Measurements from ENCODE around the gene LAD1.

LAD1 gene

DNA sequence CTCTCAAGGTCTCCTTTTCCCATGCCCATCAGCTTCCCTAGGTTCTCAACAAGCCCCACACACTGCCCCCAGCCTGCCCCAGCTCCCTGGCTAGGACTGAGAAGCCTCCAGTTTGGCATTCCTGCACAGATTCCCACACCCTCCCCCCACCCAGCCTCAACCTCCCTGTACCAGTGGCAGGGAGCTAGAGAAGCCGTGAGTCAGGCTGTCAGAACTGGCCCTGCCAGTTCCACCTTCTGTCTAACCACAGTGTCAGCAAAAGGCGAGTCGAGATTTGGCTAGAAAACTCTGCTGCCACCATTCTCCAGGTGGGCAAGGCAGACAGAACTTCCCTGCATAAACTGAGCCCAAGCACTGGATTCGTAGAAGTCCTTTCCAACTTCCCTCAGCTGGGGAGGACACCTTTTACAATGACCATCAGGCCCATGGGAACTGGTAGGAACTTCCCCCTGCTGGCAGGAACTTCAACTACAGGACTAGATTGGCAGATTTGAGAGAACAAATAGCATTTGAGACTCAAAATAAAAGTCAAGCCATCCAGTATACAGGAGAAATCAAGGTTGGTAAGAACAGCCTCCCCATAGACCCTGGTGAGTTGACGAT, 52.7 kb downstream of the LAD1 start:
- no peak for DNase-seq

DNA sequence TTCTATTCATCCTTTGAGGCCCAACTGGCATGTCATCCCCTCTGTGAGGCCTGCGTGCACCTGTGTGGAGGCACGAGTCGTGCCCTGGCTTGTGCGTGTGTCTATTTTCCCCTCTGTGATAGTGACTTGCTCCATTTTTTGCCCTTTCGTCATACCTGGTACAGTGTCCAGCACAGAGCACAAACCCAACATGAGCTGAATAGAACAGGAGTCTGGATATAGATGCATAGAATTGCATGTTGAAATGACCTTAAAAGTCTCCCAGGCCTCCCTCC, 54.1 kb downstream of the LAD1 start:
- no peak for DNase-seq

DNA sequence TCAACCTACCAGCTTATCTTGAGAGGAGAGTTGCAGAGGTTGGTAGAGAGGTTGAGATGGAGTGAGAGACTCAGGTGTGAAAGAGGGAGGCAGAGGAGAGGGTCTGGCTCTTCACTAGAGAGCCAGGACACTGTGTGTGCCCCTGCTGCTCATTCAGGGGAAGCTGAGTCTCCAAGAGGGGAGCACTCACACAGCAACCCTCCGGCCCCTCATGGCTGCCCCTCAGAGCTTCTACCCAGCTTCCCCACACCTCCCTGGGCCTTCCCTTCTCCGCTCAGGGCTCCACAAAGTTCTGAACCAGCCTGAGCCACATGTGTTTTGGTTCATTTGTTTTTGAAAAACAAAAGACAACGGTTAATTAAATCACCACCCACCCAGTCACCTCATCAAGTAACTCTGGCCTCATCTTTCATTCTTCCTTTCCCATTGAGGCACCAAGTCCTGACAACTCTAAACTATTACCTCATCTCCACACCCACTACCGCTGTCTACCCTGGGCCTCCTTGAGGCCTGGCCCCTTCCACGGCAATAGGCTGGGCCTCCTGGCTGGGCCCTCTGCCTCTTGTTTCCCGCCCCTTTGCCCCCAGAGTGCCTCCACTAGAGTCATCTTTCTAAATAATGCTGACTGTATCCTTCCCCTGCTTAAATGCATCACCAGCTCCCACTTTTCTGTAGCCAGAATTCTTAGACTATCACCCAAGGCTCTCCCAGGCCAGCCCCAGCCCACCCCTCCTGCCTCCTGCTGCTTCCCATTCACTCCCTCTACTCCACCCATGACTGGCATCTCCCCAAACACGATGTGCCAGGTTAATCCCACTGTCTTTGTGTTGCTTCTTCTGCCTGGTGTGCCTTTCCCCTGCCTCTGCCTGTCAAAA, 54.7 kb downstream of the LAD1 start:
- no peak for DNase-seq

DNA sequence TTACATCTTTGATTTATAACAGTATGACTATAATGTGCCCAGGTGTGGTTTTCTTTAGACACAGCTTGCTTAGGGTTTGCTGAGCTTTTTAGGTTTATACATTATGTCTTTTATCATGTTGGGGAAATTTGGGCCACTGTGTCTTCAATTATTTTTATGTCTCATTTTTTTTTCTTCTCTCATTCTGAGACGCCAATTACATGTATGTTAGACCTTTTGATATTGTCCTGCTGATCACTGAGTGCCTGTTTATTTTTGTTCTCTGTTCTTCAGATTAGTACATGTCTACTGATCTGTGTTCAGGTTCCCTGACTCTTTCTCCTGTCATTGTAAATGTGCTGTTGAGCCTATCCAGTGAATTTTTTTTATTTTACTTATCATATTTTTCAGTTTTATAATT, 57.7 kb downstream of the LAD1 start:
- DNase-seq = no peak

DNA sequence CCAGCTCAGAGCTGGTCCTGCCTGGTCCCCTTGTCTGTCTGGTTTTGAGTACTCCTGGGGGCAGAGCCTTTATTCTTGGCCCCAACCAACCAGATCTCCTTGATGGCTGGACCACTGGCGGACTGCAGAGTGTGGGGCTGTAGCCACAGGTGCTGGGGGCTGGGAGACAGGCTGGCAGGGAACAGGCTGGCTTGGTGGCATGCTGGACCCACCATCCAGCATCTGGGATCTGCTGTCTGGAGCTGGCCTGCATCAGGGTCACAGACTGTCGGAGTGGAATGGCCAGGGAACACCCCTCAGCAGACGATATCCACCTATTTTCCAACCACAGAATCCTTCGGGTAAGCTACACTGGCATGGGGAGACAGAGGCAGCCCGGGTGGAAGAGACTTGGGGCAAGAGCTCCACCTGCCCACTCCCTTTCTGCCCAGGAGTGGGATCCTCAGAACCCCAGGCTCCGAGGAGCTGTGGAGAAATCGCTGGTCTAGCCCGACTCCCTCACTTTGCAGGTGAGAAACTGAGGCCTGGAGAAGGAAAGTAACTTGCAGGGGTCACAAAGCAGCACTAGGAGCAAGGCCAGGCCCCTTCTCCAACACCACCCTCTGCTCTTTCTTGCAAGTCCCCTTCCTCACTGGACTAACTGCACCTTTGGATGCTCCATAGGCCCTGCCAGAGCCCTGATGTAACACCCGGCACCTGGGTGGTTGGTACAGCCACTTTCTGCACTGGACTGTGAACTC, 62.2 kb downstream of the LAD1 start:
- no peak for DNase-seq

DNA sequence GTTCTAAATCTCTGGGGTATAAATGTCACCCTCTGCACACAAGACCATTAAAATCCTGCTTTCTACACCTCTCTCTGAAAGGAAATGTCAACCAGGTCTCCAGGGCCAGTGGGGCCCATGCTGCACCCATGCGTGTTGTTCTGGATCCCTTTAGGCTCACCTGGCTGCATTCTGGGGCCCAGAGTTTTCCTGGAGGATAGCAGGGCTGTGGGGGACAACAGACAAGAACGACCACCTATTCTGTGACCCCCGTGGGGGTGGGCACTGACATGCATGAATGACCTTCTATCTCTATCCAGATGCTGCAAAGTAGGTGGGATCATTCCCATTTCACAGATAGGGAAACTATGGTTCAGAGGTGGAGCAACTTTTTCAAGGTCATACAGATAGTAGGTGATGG, 63.2 kb downstream of the LAD1 start:
- DNase-seq = no peak

DNA sequence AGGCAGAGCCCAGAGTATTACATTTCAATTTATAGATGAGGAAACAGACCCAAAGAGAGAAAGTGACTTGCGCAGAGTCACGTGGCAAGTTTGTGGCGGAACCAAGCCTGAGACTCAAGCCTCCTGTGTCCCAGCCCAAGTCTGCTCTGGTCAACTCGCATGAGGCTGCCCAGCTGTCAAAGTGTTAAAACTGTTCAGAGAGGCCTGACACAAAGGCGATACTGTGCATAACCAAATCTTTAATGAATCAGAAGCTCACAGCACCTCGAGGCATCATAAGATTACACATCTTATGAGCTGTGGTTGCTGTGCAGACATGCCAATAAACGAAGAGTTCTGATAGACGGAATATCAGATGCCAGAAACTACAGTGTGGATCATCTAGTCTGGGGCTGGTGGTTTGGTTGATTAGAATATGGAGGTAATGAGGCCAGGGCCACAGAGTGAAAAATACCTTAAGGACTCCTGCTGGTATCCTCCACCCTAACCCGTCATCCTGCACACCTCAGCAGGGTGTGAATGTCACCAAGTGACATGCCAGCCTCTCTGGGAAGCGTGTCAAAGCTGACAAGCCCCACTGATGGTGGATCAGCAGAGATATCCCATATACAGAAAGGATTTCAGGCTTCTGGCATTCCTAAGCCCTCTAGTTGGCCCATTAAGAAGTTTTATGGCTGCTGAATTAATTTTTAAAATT, 63.8 kb downstream of the LAD1 start:
- no peak for DNase-seq

DNA sequence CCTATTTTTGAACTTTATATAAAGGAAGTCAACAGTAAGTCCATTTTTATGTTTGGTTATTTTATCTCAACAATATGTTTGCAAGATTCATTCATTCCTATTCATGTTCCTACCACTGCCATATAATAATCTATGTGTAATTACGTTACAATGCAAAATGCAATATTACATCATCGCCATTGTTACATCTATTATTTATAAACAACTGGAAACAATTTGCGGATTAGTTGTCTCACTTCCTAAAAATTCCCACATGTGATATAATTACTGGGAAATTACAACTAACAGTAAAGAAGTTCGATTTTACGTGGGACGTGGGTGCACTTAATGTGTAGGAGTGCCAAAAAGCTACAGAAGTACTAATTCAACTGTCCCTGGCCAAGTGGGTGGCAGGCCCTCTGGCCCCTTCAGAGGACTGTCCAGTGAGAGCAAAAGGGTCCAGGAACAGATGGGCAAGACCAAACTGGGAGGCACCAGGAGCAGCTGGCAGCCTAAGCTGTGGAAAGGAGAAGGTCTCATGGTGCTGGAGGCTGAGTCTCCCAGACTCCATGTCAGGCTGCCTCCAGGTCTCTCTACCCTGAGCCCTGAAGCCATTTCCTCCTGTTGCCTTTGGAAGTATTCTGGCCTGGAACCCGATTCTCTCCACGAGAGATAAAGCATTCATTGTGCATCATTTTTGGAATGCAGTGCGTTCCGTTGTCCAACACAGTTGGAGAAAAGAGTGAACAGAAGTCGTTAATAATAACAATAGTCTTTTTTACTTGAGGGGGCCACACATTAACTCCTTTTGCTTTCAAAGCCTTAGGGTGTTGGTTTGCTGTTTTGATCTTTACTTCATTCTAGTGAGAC, 64.6 kb downstream of the LAD1 start:
- DNase-seq = no peak

DNA sequence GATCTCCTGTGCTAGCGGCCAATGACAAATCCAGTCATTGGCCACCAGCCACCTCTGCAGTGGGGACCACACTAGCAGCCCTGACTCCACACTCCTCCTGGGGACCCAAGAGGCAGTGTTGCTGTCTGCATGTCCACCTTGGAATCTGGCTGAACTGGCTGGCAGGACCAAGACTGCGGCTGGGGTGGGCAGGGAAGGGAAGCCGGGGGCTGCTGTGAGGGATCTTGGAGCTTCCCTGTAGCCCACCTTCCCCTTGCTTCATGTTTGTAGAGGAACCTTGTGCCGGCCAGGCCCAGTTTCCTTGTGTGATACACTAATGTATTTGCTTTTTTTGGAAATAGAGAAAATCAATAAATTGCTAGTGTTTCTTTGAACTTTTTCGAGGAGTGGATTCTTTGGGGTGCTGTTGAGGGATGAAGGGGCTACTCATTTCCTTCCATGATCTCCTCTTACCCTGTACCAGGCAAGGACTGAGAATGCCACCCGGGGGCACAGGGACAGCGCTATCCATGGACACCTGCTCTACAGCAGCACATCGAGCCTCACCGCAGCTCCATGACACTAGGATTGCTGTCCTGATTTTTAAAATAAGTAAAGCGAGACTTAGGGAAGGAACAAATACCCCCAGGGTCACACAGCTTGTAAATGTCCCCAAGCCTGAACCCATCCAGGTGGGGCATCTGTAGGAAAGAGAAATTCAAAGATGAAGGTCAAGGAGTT, 66.3 kb downstream of the LAD1 start:
- no peak for DNase-seq

DNA sequence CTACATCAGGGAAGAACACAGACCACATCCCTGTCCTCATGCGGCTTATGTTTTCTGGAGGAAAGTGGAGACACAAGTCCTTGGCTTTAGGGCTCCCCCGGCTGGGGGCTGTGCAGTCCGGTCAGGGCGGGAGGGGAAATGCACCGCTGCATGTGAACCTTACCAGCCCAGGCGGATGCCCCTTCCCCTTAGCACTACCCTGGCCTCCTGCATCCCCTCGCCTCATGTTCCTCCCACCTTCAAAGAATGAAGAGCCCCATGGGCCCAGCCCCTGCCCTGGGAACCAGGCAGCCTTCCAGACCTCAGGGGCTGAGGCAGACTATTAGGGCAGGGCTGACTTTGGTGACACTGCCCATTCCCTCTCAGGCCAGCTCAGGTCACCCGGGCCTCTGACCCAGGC, 67.1 kb downstream of the LAD1 start:
- DNase-seq = no peak

DNA sequence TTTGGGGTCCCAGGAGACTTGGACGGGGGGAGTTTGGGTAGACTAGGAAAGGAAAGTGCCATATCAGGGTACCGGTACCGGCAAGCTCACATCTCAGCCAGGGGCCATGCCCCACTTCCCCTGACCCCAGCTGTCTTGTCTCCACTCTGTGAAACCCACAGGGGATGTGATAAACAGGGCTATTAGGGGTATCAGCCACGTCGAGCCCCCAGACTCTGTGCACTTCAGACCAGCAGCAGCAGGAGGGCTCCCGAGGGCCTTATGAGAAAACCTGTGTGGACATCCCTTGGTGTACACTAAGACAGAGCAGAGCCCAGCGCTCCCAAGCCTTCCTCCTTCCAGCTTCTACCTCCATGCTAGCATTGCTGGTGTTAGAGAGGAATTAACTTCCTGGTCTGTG, 68.0 kb downstream of the LAD1 start:
- no peak for DNase-seq

All from NCI-H1930 (cell line).